Adipocyte (in vitro differentiated cells): ENCODE measurements around the gene L3MBTL4.
"Not testable (repeated sequence)": the region's sequence is repeated elsewhere in the genome, so short reads cannot be mapped to it uniquely, and the experiment has no call there.

ENCODE experiments used
- DNase-seq: peaks from one replicate; pipeline ENCODE4 v3.0.0-alpha.2; 2015; ENCODE audit warnings: low read depth
- H3K27me3 ChIP-seq: replicated peaks from 2 replicates; pipeline ENCODE4 v1.7.0; 2013; ENCODE audit warnings: mild to moderate bottlenecking, low read length, moderate library complexity; ENCODE audit not compliant: control insufficient read depth, insufficient read depth
- H3K36me3 ChIP-seq: 2 replicates; pipeline ENCODE4 v1.7.0; 2013; ENCODE audit warnings: low read length, mild to moderate bottlenecking, moderate library complexity; ENCODE audit not compliant: control insufficient read depth, insufficient read depth, severe bottlenecking
- H3K4me1 ChIP-seq: 2 replicates; pipeline ENCODE4 v1.7.0; 2013; ENCODE audit warnings: mild to moderate bottlenecking, low read length, moderate library complexity; ENCODE audit not compliant: control insufficient read depth, insufficient read depth
- H3K4me3 ChIP-seq: 2 replicates; pipeline ENCODE4 v1.7.0; 2013; ENCODE audit warnings: mild to moderate bottlenecking, low read length, moderate library complexity
- H3K9ac ChIP-seq: 2 replicates; pipeline ENCODE4 v1.7.0; 2013; ENCODE audit warnings: mild to moderate bottlenecking, low read length, moderate library complexity
- H3K9me3 ChIP-seq: 2 replicates; pipeline ENCODE4 v1.7.0; 2013; ENCODE audit warnings: mild to moderate bottlenecking, low read length, moderate library complexity; ENCODE audit not compliant: control insufficient read depth

The L3MBTL4 gene

DNA sequence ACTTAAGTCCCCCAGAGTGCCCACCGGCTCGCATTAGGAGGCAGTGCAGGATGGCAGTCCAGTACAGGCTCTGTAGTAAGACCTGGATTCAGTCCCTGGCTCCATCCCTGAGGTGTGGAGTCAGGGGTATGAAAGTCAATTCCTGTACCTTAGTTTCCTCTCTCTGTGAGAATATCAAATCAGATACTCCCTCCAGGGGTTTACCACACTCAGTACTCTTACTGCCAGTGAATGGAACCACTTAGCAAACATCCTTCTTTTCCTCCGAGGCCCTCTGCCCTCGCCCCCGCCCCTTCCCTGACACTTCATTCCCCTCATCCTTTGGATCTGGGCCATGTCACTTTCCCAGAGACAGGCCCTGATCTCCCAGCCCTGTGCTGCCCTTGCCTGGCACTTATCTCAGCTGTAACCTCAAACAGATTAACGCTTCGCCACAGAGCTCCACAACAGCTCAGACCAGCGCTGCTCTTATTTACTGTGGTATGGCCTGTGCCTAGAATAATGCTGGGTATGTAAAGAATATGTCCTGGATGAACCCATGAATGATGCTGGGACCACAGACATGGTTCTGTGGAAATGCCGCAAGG, 360.4 kb downstream of the L3MBTL4 start:
- Histone ChIP-seq H3K27me3 (no peaks in the 10 kb centered on the region), H3K4me3 (no peak overlapping the region), H3K4me1 (peaks cover 27% of the 10 kb centered on the region), H3K9me3 (no peaks in the 10 kb centered on the region), H3K36me3 (no peaks in the 10 kb centered on the region), H3K9ac (no peak overlapping the region)
- DNase-seq, result no peak

DNA sequence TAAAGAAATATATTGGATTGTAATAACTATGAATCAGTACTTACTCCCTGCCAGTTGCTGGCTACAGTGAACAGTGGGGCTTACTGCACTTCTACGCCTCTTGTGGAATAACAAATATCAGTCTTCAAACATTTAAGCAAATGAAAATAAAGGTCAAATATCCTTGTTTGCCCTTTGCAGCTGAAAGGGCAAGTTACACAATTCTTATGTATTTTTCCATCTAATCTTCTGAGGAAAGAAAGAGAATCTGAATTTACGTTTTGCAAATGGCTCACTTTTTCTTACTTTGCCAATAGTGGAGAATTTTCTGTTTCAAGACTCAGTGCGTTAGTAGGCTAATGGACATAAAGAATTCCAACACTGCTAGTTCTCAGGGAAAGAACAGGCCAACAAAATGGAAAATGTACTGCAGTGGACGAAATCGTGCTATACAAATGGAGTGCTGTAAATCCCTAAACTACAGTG, 362.2 kb downstream of the L3MBTL4 start:
- no peaks in the 10 kb centered on the region for H3K36me3 ChIP-seq
- no peak overlapping the region for H3K4me3 ChIP-seq
- peaks cover 27% of the 10 kb centered on the region for H3K4me1 ChIP-seq
- no peaks in the 10 kb centered on the region for H3K27me3 ChIP-seq
- H3K9me3 ChIP-seq, result no peaks in the 10 kb centered on the region
- H3K9ac ChIP-seq, result no peak overlapping the region
- DNase-seq, result no peak

DNA sequence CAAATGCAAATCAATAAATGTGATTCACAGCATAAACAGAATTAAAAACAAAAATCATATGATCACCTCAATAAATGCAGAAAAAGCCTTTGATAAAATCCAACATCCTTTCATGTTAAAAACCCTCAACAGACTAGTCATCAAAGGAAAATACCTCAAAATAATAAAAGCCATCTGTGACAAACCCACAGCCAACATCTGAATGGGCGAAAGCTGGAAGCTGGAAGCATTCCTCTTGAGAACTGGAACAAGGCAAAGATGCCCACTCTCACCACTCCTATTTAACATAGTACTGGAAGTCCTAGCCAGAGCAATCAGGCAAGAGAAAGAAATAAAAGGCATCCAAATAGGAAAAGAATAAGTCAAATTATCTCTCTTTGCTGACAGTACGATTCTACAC, 367.1 kb downstream of the L3MBTL4 start:
- H3K9me3 ChIP-seq, H3K4me1 ChIP-seq, H3K9ac ChIP-seq, DNase-seq, H3K36me3 ChIP-seq, H3K4me3 ChIP-seq, H3K27me3 ChIP-seq: not testable (repeated sequence)

DNA sequence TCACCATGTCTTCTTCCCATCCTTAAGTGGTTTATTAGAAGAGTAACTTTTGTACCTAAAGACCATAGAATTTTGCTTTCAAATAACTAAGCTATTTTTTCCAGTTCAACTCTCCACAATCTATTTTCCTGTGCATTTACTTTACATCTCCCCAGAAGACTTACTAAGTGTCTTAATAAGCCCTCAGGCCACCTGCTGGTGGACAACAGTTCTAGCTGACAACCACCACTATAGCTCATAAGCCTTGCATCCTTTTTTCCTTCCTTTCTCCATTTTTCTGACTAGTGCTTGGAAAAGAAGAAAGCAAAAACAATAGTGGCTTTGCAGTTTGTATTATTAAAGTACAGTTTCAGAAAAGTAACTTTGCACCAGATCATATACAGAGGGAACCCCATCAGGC, 369.9 kb downstream of the L3MBTL4 start:
- Histone ChIP-seq H3K36me3 (no peaks in the 10 kb centered on the region), H3K9me3 (no peaks in the 10 kb centered on the region), H3K9ac (no peak overlapping the region), H3K27me3 (no peaks in the 10 kb centered on the region), H3K4me3 (no peak overlapping the region), H3K4me1 (no peaks in the 10 kb centered on the region)
- DNase-seq, result no peak

DNA sequence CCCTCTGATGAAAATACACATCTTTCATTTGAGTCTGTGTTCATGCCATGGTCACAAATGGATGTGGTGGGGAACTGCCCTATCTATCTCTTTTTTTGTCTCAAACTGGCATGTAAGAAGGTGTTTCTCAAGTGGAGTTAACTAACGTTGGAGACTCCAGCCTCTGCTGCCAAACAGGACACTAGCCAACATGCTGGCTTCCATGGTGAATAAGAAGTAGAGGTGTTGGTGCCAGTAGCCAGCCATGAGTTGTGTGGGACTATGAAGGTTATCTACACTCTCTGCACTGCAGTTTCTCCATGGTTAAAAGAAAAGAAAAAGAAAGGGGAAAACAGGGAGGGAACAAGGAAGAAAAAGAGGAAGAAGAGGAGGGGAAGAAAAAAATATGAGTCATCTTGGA, 370.4 kb downstream of the L3MBTL4 start:
- Histone ChIP-seq H3K4me3 (no peak overlapping the region), H3K4me1 (no peaks in the 10 kb centered on the region), H3K9ac (no peak overlapping the region), H3K27me3 (no peaks in the 10 kb centered on the region), H3K9me3 (no peaks in the 10 kb centered on the region), H3K36me3 (no peaks in the 10 kb centered on the region)
- no peak for DNase-seq

DNA sequence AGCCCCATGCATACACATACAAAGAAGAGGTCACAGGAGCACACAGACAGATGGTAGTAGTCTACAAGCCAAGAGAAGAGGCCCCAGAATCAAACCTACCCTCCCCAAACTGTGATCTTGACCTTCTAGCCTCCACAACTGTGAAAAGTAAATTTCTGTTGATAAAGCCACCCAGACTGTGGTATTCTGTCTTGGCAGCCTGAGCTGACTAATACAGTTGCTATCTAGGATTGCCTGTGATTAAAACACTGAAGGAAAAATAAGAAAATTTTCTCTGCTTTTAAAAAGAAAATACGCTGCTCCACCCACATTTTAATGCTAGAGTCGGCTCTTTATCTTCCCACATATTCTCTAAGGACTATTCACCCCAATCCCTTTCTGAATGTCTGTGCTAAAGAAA, 375.7 kb downstream of the L3MBTL4 start:
- Histone ChIP-seq H3K27me3 (no peaks in the 10 kb centered on the region), H3K36me3 (no peaks in the 10 kb centered on the region), H3K4me1 (no peaks in the 10 kb centered on the region), H3K4me3 (no peak overlapping the region), H3K9me3 (peaks cover 19% of the 10 kb centered on the region), H3K9ac (no peak overlapping the region)
- peak; percentile 21 for DNase-seq

DNA sequence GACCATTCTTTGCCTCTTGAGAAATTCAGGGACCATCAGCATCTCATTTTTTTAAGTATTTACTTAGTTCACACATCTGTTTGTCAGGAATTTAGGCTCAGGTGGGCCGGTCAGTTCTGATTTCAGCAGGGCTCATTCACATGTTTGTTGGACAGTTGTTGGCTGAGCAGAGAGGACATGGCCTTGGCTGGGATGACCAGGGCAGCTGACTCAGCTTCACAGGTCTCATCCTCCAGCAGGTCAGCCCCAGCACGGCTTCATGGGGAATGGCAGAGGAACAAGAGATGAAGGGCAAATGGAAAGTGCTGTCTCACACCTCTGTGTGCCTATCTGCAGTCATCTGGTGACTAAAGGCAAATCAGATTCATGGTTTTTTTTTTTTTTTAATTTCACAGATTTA, 383.3 kb downstream of the L3MBTL4 start:
- H3K9me3 ChIP-seq, result peaks cover 9% of the 10 kb centered on the region
- DNase-seq, result no peak

DNA sequence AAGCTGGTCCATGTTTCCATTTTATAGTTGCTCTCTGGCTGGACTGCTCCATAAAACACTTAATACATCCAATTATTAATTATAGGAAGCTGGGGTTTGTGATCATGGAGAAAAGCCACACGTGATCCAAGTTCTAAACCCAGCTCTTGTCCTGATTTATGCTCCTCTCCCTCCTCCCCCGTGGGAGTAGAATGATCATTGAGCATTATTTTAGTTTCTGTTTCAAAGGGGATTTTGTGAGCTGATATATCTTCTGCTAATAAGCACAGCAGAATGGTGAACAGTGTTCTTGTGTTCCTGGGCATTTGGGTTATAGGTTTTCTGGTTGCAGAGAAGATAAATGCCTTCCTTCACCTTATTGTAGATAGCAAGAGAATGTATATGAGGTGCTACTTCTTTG, 383.7 kb downstream of the L3MBTL4 start:
- no peak for DNase-seq
- H3K36me3 ChIP-seq, result no peaks in the 10 kb centered on the region
- H3K27me3 ChIP-seq, result no peaks in the 10 kb centered on the region
- H3K4me1 ChIP-seq, result peaks cover 2% of the 10 kb centered on the region
- H3K9ac ChIP-seq, result no peak overlapping the region
- H3K4me3 ChIP-seq, result peak overlapping the region; percentile 62
- peaks cover 4% of the 10 kb centered on the region for H3K9me3 ChIP-seq

More for the DNA sequence above, 383.3 kb downstream of the L3MBTL4 start:
- Histone ChIP-seq H3K4me3 (peak overlapping the region; percentile 62), H3K27me3 (no peaks in the 10 kb centered on the region), H3K9ac (no peak overlapping the region), H3K4me1 (peaks cover 2% of the 10 kb centered on the region), H3K36me3 (no peaks in the 10 kb centered on the region)

DNA sequence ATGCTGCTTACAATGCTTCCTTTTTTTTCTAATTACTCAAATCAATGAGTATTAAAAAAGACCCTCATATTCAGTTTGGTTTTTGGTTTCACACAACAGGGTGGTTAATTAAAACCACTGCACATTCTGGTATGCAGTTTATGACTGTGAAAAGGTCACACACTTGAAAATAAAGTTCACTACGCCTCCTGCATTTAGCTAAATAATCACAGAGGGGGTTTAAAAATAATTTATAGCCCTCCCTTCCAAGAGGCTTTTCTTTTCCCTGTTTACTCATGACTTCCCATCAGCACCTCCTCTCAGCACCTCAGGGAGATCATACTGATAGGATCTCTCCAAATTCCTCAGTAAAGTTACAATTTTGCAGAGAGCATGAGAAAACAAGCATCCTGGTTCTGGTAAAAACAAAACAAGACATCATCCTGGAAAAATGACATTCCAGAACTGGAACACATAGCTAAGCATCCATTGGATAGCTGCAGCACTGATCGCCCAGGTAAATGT, 389.9 kb downstream of the L3MBTL4 start:
- DNase-seq, result no peak

DNA sequence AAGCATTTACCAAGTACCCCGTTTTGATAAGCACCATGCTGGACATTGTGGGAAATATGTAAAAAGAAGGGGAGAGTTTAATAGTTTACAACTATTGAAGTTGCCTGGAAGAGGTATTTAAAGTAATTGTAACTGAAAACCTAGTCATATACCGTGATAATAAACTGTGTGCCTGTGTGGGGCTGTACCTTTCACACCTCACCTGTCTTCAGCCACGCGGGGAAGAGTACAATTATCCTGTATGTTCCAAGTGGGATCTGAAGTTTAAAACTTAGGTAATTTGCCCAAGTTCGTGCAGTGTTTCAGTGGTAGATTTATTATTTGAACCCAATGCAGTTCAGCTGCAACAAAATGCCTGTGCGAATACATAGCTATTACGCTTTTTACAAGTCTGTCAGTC, 391.2 kb downstream of the L3MBTL4 start:
- no peaks in the 10 kb centered on the region for H3K36me3 ChIP-seq
- DNase-seq, result no peak
- H3K4me1 ChIP-seq, result peaks cover 10% of the 10 kb centered on the region
- H3K9ac ChIP-seq, result no peak overlapping the region
- H3K9me3 ChIP-seq, result no peaks in the 10 kb centered on the region
- H3K4me3 ChIP-seq, result no peak overlapping the region
- no peaks in the 10 kb centered on the region for H3K27me3 ChIP-seq

More for the DNA sequence above, 389.9 kb downstream of the L3MBTL4 start:
- H3K27me3 ChIP-seq, result no peaks in the 10 kb centered on the region
- no peak overlapping the region for H3K9ac ChIP-seq
- no peaks in the 10 kb centered on the region for H3K36me3 ChIP-seq
- H3K4me1 ChIP-seq, result peaks cover 10% of the 10 kb centered on the region
- no peaks in the 10 kb centered on the region for H3K9me3 ChIP-seq
- no peak overlapping the region for H3K4me3 ChIP-seq

DNA sequence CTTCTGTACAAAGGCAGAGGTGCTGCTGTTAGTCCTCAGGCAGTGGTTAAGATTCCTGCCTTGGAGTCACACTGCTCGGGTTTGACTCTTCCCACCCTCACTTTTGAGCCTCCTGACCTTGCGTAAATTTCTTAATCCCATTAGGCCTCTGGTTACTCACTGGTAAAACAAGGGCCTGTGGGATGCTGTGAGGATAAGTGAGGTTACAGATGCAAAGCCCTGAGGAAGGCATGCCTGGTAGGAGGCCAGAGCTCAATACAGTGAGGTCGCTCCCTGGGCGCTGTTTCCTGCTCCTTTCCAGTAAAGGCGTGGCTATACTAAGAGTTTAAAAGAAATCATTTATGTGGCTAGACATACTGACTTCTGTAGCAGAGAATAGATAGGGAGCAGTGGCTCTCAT, 391.9 kb downstream of the L3MBTL4 start:
- Histone ChIP-seq H3K4me3 (no peak overlapping the region), H3K9me3 (no peaks in the 10 kb centered on the region), H3K4me1 (peaks cover 10% of the 10 kb centered on the region), H3K27me3 (no peaks in the 10 kb centered on the region), H3K9ac (no peak overlapping the region), H3K36me3 (no peaks in the 10 kb centered on the region)
- DNase-seq, result no peak

DNA sequence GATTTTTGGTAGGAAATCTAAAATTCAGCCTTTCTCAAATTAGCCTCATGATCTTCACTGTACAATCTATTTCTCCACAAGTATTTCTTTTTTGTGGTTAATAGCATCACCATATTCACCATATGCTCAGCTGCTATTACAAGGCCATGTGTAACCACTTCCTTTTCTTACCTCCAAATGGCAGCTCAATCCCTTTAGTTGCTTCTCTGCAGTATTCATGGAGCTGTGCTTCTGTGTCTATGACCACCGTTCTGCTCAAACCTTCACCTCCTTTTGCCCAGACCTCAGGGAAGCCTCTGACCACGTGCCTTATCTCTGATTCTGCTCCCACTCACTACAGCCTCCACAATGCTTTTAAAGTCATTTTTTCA, 392.7 kb downstream of the L3MBTL4 start:
- H3K27me3 ChIP-seq, result no peaks in the 10 kb centered on the region
- peaks cover 10% of the 10 kb centered on the region for H3K4me1 ChIP-seq
- no peak overlapping the region for H3K4me3 ChIP-seq
- no peak for DNase-seq
- H3K9ac ChIP-seq, result no peak overlapping the region
- H3K36me3 ChIP-seq, result no peaks in the 10 kb centered on the region
- H3K9me3 ChIP-seq, result no peaks in the 10 kb centered on the region
